ENCODE data around the gene ARPC2. TPM values are rescaled to one million over a fixed set of nuclear protein-coding genes. Genes with fewer than 3 reads are reported as not detected.
A peak's percentile ranks its signal among the peaks of the same experiment; 100 is the strongest.

ARPC2 gene
- total RNA-seq, 1 donor from 2014 or later: 172 TPM

GRCh38 chr2:218228366-218229090 is 11.5 kb downstream of the ARPC2 start:
- Histone ChIP-seq H3K4me3 (ENCODE audit: low read length in 3 of 3) (no peak overlapping the region), H3K27ac (ENCODE audit: low read depth, low read length) (peak overlapping the region; percentile 26), H3K4me1 (ENCODE audit: control insufficient read depth in 3 of 3, insufficient read depth in 3 of 3, low read length in 3 of 3) (peaks cover 4 to 34% (median 18%) of the 10 kb centered on the region in 3 donors), H3K9ac (ENCODE audit: low read depth in 1 of 3, low read length in 3 of 3) (no peak overlapping the region), H3K9me3 (ENCODE audit: control insufficient read depth in 3 of 3, low read length in 3 of 3) (no peaks in the 10 kb centered on the region), H3K36me3 (ENCODE audit: control insufficient read depth in 3 of 3, insufficient read depth in 3 of 3, low read length in 3 of 3) (peaks cover 25 to 51% (median 43%) of the 10 kb centered on the region in 3 donors), H3K27me3 (ENCODE audit: control insufficient read depth in 3 of 3, insufficient read depth in 3 of 3, low read length in 3 of 3) (no peaks in the 10 kb centered on the region)

DNA sequence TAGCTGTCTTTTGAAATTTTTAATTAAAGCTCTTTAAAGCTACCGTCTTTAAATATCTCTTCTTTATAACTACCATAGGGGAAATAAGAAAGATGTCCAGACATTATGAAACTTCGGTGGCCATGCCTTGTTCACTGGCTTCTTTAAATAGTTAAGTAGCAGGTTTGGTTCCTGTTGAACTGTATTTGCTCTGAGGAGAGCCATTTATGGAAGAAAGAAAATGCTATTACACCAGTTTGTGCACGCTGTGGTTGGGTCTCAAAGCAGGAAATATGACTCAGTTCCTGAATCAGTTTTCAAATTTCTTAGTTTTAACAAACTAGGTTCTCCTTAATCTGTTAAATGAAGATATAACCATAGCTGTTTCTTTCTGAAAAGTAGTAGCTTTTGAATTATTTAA is 12.2 kb downstream of the ARPC2 start:
- Histone ChIP-seq H3K4me1 (ENCODE audit: control insufficient read depth in 3 of 3, insufficient read depth in 3 of 3, low read length in 3 of 3) (peaks cover 0 to 29% (median 11%) of the 10 kb centered on the region in 3 donors), H3K9ac (ENCODE audit: low read depth in 1 of 3, low read length in 3 of 3) (no peak overlapping the region), H3K27me3 (ENCODE audit: control insufficient read depth in 3 of 3, insufficient read depth in 3 of 3, low read length in 3 of 3) (no peaks in the 10 kb centered on the region), H3K36me3 (ENCODE audit: control insufficient read depth in 3 of 3, insufficient read depth in 3 of 3, low read length in 3 of 3) (peaks cover 27 to 56% (median 49%) of the 10 kb centered on the region in 3 donors), H3K9me3 (ENCODE audit: control insufficient read depth in 3 of 3, low read length in 3 of 3) (no peaks in the 10 kb centered on the region), H3K27ac (ENCODE audit: low read depth, low read length) (peak overlapping the region; percentile 26), H3K4me3 (ENCODE audit: low read length in 3 of 3) (no peak overlapping the region)

DNA sequence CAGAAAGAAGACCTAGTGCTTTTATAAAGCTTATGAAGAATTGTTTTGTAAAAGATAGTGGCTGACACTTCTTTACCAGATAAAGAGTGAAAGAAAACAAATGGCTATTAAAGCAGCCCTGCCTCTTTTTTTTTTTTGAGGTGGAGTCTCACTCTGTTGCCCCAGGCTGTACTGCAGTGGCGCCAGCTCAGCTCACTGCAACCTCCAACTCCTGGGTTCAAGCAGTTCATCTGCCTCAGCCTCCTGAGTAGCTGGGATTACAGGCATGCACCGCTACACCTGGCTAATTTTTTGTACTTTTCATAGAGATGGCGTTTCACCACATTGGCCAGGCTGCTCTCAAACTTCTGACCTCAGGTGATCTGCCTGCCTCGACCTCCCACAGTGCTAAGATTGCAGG is 12.9 kb downstream of the ARPC2 start:
- Histone ChIP-seq H3K9ac (ENCODE audit: low read depth in 1 of 3, low read length in 3 of 3) (no peak overlapping the region), H3K36me3 (ENCODE audit: control insufficient read depth in 3 of 3, insufficient read depth in 3 of 3, low read length in 3 of 3) (peaks cover 27 to 59% (median 47%) of the 10 kb centered on the region in 3 donors), H3K27me3 (ENCODE audit: control insufficient read depth in 3 of 3, insufficient read depth in 3 of 3, low read length in 3 of 3) (no peaks in the 10 kb centered on the region)

GRCh38 chr2:218230882-218231281 is 13.9 kb downstream of the ARPC2 start:
- H3K9me3 ChIP-seq (ENCODE audit: control insufficient read depth in 3 of 3, low read length in 3 of 3): no peaks in the 10 kb centered on the region
- no peak overlapping the region for H3K9ac ChIP-seq (ENCODE audit: low read depth in 1 of 3, low read length in 3 of 3)
- H3K4me3 ChIP-seq (ENCODE audit: low read length in 3 of 3): no peak overlapping the region
- H3K4me1 ChIP-seq (ENCODE audit: control insufficient read depth in 3 of 3, insufficient read depth in 3 of 3, low read length in 3 of 3): peaks cover 0 to 19% (median 2%) of the 10 kb centered on the region in 3 donors
- no peaks in the 10 kb centered on the region for H3K27me3 ChIP-seq (ENCODE audit: control insufficient read depth in 3 of 3, insufficient read depth in 3 of 3, low read length in 3 of 3)
- H3K36me3 ChIP-seq (ENCODE audit: control insufficient read depth in 3 of 3, insufficient read depth in 3 of 3, low read length in 3 of 3): peaks cover 34 to 66% (median 50%) of the 10 kb centered on the region in 3 donors
- H3K27ac ChIP-seq (ENCODE audit: low read depth, low read length): no peak overlapping the region

More for the DNA sequence above, 12.9 kb downstream of the ARPC2 start:
- H3K9me3 ChIP-seq (ENCODE audit: control insufficient read depth in 3 of 3, low read length in 3 of 3): no peaks in the 10 kb centered on the region
- H3K4me1 ChIP-seq (ENCODE audit: control insufficient read depth in 3 of 3, insufficient read depth in 3 of 3, low read length in 3 of 3): peaks cover 0 to 25% (median 6%) of the 10 kb centered on the region in 3 donors
- no peak overlapping the region for H3K27ac ChIP-seq (ENCODE audit: low read depth, low read length)
- H3K4me3 ChIP-seq (ENCODE audit: low read length in 3 of 3): no peak overlapping the region

GRCh38 chr2:218233543-218233942 is 16.6 kb downstream of the ARPC2 start:
- Histone ChIP-seq H3K36me3 (ENCODE audit: control insufficient read depth in 3 of 3, insufficient read depth in 3 of 3, low read length in 3 of 3) (peaks cover 37 to 68% (median 48%) of the 10 kb centered on the region in 3 donors), H3K27ac (ENCODE audit: low read depth, low read length) (no peak overlapping the region), H3K9me3 (ENCODE audit: control insufficient read depth in 3 of 3, low read length in 3 of 3) (no peaks in the 10 kb centered on the region), H3K4me1 (ENCODE audit: control insufficient read depth in 3 of 3, insufficient read depth in 3 of 3, low read length in 3 of 3) (peaks cover 0 to 16% (median 2%) of the 10 kb centered on the region in 3 donors), H3K27me3 (ENCODE audit: control insufficient read depth in 3 of 3, insufficient read depth in 3 of 3, low read length in 3 of 3) (no peaks in the 10 kb centered on the region), H3K9ac (ENCODE audit: low read depth in 1 of 3, low read length in 3 of 3) (no peak overlapping the region), H3K4me3 (ENCODE audit: low read length in 3 of 3) (no peak overlapping the region)

DNA sequence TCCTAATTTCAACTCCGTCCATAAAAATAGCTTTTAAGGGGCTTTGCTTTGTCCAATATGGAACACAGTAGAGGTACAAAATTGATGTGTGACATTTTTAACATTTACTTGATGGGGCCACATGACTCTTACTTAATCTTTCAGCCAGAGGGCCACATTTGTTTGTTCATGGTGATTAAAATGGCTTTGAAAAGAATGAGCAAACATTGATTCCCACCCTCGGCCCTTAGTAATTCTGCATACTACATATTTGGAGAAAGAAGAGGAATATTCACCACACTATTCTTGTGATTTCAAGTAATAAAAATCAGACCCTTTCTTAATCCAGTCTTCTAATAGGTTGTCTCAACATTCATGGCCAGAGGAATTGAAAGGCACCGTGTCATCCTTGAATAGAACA is 17.5 kb downstream of the ARPC2 start:
- Histone ChIP-seq H3K27me3 (ENCODE audit: control insufficient read depth in 3 of 3, insufficient read depth in 3 of 3, low read length in 3 of 3) (no peaks in the 10 kb centered on the region), H3K4me3 (ENCODE audit: low read length in 3 of 3) (no peak overlapping the region), H3K9ac (ENCODE audit: low read depth in 1 of 3, low read length in 3 of 3) (no peak overlapping the region), H3K27ac (ENCODE audit: low read depth, low read length) (no peak overlapping the region), H3K36me3 (ENCODE audit: control insufficient read depth in 3 of 3, insufficient read depth in 3 of 3, low read length in 3 of 3) (peaks cover 45 to 72% (median 55%) of the 10 kb centered on the region in 3 donors), H3K4me1 (ENCODE audit: control insufficient read depth in 3 of 3, insufficient read depth in 3 of 3, low read length in 3 of 3) (peaks cover 0 to 13% (median 0%) of the 10 kb centered on the region in 3 donors), H3K9me3 (ENCODE audit: control insufficient read depth in 3 of 3, low read length in 3 of 3) (no peaks in the 10 kb centered on the region)

DNA sequence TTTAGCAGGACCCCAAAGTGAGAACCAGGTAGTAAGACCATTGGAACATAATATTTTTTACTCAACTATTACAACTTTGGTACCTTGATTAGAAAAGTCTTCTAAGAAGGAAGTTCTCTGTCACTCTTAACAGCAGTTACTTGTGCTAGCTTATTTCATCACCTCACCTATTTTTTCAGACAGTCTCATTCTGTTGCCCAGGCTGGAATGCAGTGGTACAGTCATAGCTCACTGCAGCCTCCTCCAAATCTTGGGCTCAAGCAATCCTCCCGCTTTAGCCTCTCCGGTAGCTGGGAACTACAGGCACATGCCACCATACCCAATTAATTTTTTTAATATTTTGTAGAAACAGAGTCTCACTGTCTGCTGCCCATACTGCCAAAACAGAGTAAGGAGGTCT is 18.0 kb downstream of the ARPC2 start:
- H3K27ac ChIP-seq (ENCODE audit: low read depth, low read length): no peak overlapping the region

DNA sequence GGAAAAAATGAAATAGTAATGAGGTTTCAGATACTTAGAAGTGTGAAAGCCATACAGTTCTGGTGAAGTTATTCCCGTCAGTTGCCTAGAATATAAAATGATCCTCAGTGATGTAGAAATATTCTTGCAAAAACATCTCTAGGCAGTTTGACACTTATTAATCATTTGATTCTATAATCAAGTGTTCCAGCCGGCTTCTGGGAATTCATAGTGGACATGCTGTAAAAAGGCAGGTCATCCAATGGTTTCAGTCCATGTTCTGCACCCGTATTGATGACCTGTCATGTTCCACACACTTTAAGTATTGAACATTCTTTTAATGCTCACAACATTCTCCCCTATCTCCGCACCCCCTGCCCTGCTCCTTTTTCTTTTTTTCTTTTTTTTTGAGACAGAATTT is 19.8 kb downstream of the ARPC2 start:
- Histone ChIP-seq H3K4me3 (ENCODE audit: low read length in 3 of 3) (no peak overlapping the region), H3K27ac (ENCODE audit: low read depth, low read length) (no peak overlapping the region), H3K36me3 (ENCODE audit: control insufficient read depth in 3 of 3, insufficient read depth in 3 of 3, low read length in 3 of 3) (peaks cover 49 to 64% (median 58%) of the 10 kb centered on the region in 3 donors), H3K9ac (ENCODE audit: low read depth in 1 of 3, low read length in 3 of 3) (no peak overlapping the region), H3K9me3 (ENCODE audit: control insufficient read depth in 3 of 3, low read length in 3 of 3) (no peaks in the 10 kb centered on the region), H3K27me3 (ENCODE audit: control insufficient read depth in 3 of 3, insufficient read depth in 3 of 3, low read length in 3 of 3) (no peaks in the 10 kb centered on the region), H3K4me1 (ENCODE audit: control insufficient read depth in 3 of 3, insufficient read depth in 3 of 3, low read length in 3 of 3) (no peaks in the 10 kb centered on the region)

More for the DNA sequence above, 18.0 kb downstream of the ARPC2 start:
- Histone ChIP-seq H3K27me3 (ENCODE audit: control insufficient read depth in 3 of 3, insufficient read depth in 3 of 3, low read length in 3 of 3) (no peaks in the 10 kb centered on the region), H3K9me3 (ENCODE audit: control insufficient read depth in 3 of 3, low read length in 3 of 3) (no peaks in the 10 kb centered on the region), H3K36me3 (ENCODE audit: control insufficient read depth in 3 of 3, insufficient read depth in 3 of 3, low read length in 3 of 3) (peaks cover 42 to 74% (median 59%) of the 10 kb centered on the region in 3 donors), H3K9ac (ENCODE audit: low read depth in 1 of 3, low read length in 3 of 3) (no peak overlapping the region), H3K4me3 (ENCODE audit: low read length in 3 of 3) (no peak overlapping the region), H3K4me1 (ENCODE audit: control insufficient read depth in 3 of 3, insufficient read depth in 3 of 3, low read length in 3 of 3) (peaks cover 0 to 10% (median 0%) of the 10 kb centered on the region in 3 donors)

DNA sequence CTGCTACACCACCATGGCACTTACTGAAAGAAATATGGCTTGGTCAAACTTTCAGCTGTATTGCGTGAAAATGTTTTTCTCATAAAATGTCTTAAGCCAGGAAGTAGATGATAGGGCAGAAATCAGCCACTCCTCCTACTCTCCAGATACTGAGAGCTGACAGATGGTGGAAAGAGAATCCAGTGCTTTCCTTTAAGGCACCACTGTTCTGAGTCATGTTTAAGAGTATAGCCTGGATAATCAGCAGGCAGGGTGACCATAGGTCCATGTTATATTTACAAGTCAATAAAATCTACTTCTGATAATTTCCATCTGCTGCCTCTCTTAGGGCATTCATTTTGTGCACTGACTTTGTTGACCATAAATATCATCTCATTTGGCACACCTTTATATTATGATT is 21.9 kb downstream of the ARPC2 start:
- Histone ChIP-seq H3K27me3 (ENCODE audit: control insufficient read depth in 3 of 3, insufficient read depth in 3 of 3, low read length in 3 of 3) (no peaks in the 10 kb centered on the region), H3K9me3 (ENCODE audit: control insufficient read depth in 3 of 3, low read length in 3 of 3) (no peaks in the 10 kb centered on the region), H3K4me3 (ENCODE audit: low read length in 3 of 3) (no peak overlapping the region), H3K9ac (ENCODE audit: low read depth in 1 of 3, low read length in 3 of 3) (no peak overlapping the region), H3K4me1 (ENCODE audit: control insufficient read depth in 3 of 3, insufficient read depth in 3 of 3, low read length in 3 of 3) (no peaks in the 10 kb centered on the region), H3K27ac (ENCODE audit: low read depth, low read length) (no peak overlapping the region), H3K36me3 (ENCODE audit: control insufficient read depth in 3 of 3, insufficient read depth in 3 of 3, low read length in 3 of 3) (peaks cover 51 to 68% (median 62%) of the 10 kb centered on the region in 3 donors)

GRCh38 chr2:218244204-218244603 is 27.2 kb downstream of the ARPC2 start:
- Histone ChIP-seq H3K36me3 (ENCODE audit: control insufficient read depth in 3 of 3, insufficient read depth in 3 of 3, low read length in 3 of 3) (peaks cover 58 to 78% (median 69%) of the 10 kb centered on the region in 3 donors), H3K4me3 (ENCODE audit: low read length in 3 of 3) (no peak overlapping the region), H3K27ac (ENCODE audit: low read depth, low read length) (no peak overlapping the region), H3K4me1 (ENCODE audit: control insufficient read depth in 3 of 3, insufficient read depth in 3 of 3, low read length in 3 of 3) (peaks cover 2 to 15% (median 3%) of the 10 kb centered on the region in 3 donors), H3K9me3 (ENCODE audit: control insufficient read depth in 3 of 3, low read length in 3 of 3) (no peaks in the 10 kb centered on the region), H3K27me3 (ENCODE audit: control insufficient read depth in 3 of 3, insufficient read depth in 3 of 3, low read length in 3 of 3) (no peaks in the 10 kb centered on the region), H3K9ac (ENCODE audit: low read depth in 1 of 3, low read length in 3 of 3) (no peak overlapping the region)
